ENCODE measurements around the gene SEMA4D.

GRCh38 chr9:89524963-89525362, 27.1 kb upstream of the SEMA4D start:
- TF ChIP-seq CTCF (IDR thresholded peaks at IDR 0.05) (no peak), POLR2A (IDR thresholded peaks at IDR 0.05) (no peak)

Measured in adrenal gland (tissue), 5 donors.